MM.1S (cell line): ENCODE measurements around the gene SGMS1.

ENCODE experiments used
- DNase-seq: peaks from one replicate; pipeline ENCODE4 v3.0.0-alpha.2; 2015
- H2AFZ ChIP-seq: fragments of 300-600 bp; sonication (generic); 2 replicates; pipeline ENCODE4 v1.6.0; 2016; ENCODE audit warnings: antibody characterized with exemption, low read length
- H3F3A ChIP-seq: fragments of 300-600 bp; sonication (generic); 2 replicates; pipeline ENCODE4 v1.6.1; 2016; ENCODE audit warnings: mild to moderate bottlenecking, antibody characterized with exemption, low read length, moderate library complexity, mixed read lengths; ENCODE audit not compliant: insufficient read depth
- H3K27ac ChIP-seq: fragments of 300-600 bp; sonication (generic); 2 replicates; pipeline ENCODE4 v1.5.1; 2016; ENCODE audit warnings: mild to moderate bottlenecking, low read length
- H3K27me3 ChIP-seq: fragments of 300-600 bp; sonication (generic); replicated peaks from 2 replicates; pipeline ENCODE4 v1.6.0; 2016; ENCODE audit warnings: low read length; ENCODE audit not compliant: insufficient read depth
- H3K36me3 ChIP-seq: fragments of 300-600 bp; sonication (generic); replicated peaks from 2 replicates; pipeline ENCODE4 v1.6.1; 2016; ENCODE audit warnings: mild to moderate bottlenecking, low read length, mixed read lengths; ENCODE audit not compliant: insufficient read depth
- H3K4me1 ChIP-seq: fragments of 300-600 bp; sonication (generic); 2 replicates; pipeline ENCODE4 v1.6.1; 2016; ENCODE audit warnings: low read length, mixed read lengths
- H3K4me2 ChIP-seq: fragments of 300-600 bp; sonication (generic); 2 replicates; pipeline ENCODE4 v1.6.0; 2016; ENCODE audit warnings: low read depth, low read length
- H3K4me3 ChIP-seq: fragments of 300-600 bp; sonication (generic); 2 replicates; pipeline ENCODE4 v1.5.1; 2016; ENCODE audit warnings: low read length, mixed read lengths
- H3K79me2 ChIP-seq: fragments of 300-600 bp; sonication (generic); 2 replicates; pipeline ENCODE4 v1.6.1; 2016; ENCODE audit warnings: mixed run types, low read length, mixed read lengths
- H3K9ac ChIP-seq: fragments of 300-600 bp; sonication (generic); 2 replicates; pipeline ENCODE4 v1.6.1; 2016; ENCODE audit warnings: low read length, mixed read lengths
- H3K9me2 ChIP-seq: fragments of 300-600 bp; sonication (generic); replicated peaks from 2 replicates; pipeline ENCODE4 v1.6.1; 2016; ENCODE audit warnings: mild to moderate bottlenecking, low read length, mixed read lengths; ENCODE audit not compliant: insufficient read depth
- H3K9me3 ChIP-seq: fragments of 300-600 bp; sonication (generic); replicated peaks from 2 replicates; pipeline ENCODE4 v1.6.1; 2016; ENCODE audit warnings: mild to moderate bottlenecking, low read length, mixed read lengths; ENCODE audit not compliant: insufficient read depth
- H4K20me1 ChIP-seq: fragments of 300-600 bp; sonication (generic); 2 replicates; pipeline ENCODE4 v1.6.1; 2016; ENCODE audit warnings: mild to moderate bottlenecking, low read length, moderate library complexity, mixed read lengths; ENCODE audit not compliant: insufficient read depth
- EZH2 ChIP-seq: fragments of 300-600 bp; sonication (generic); optimal IDR thresholded peaks from 2 replicates; pipeline ENCODE3; 2017; ENCODE audit warnings: low read depth, mild to moderate bottlenecking, antibody characterized with exemption, low read length, mixed read lengths
- EZH2phosphoT487 ChIP-seq: fragments of 300-600 bp; sonication (generic); IDR thresholded peaks from 2 replicates; pipeline ENCODE4 v1.6.1; 2018; ENCODE audit warnings: antibody characterized with exemption, low read length
- TF ChIP-seq, protein P1 (sequence below): fragments of 300-600 bp; sonication (generic); IDR thresholded peaks from 2 replicates; pipeline ENCODE4 v1.5.1; 2016; ENCODE audit warnings: antibody characterized with exemption, low read length, mixed read lengths

The SGMS1 gene

DNA sequence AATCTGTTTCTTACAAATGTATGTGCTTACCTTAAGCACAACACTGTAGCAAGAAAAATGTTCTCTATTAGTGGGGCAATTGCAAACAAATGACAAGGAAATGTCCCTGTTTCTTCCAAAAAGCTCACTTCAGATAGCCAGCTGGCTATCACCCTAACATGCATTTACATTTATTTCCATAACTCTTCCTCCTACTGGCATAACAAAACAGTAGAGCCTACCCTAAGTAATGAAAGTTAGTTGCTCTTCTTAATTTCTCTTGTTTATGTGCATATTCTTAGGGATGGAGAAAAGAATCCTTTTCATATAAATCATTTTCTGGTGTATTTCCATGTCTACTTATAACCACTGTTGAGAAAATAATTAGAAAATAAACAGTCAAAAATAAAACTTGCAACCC, 100.4 kb downstream of the SGMS1 start:
- no peaks in the 10 kb centered on the region for H3K9me2 ChIP-seq
- H3K79me2 ChIP-seq = peaks cover 8% of the 10 kb centered on the region; the same call in 1 of the 2 replicates
- H3K27ac ChIP-seq = no peak overlapping the region
- H3K9ac ChIP-seq = no peak overlapping the region
- H3K27me3 ChIP-seq = no peaks in the 10 kb centered on the region
- H2AFZ ChIP-seq = no peak overlapping the region
- no peak for DNase-seq
- H3K9me3 ChIP-seq = no peaks in the 10 kb centered on the region
- H4K20me1 ChIP-seq = no peaks in the 10 kb centered on the region
- no peaks in the 10 kb centered on the region for H3F3A ChIP-seq
- no peaks in the 10 kb centered on the region for H3K4me1 ChIP-seq
- TF ChIP-seq EZH2phosphoT487 (no peak), EZH2 (no peak)
- TF ChIP-seq, protein P1, sequence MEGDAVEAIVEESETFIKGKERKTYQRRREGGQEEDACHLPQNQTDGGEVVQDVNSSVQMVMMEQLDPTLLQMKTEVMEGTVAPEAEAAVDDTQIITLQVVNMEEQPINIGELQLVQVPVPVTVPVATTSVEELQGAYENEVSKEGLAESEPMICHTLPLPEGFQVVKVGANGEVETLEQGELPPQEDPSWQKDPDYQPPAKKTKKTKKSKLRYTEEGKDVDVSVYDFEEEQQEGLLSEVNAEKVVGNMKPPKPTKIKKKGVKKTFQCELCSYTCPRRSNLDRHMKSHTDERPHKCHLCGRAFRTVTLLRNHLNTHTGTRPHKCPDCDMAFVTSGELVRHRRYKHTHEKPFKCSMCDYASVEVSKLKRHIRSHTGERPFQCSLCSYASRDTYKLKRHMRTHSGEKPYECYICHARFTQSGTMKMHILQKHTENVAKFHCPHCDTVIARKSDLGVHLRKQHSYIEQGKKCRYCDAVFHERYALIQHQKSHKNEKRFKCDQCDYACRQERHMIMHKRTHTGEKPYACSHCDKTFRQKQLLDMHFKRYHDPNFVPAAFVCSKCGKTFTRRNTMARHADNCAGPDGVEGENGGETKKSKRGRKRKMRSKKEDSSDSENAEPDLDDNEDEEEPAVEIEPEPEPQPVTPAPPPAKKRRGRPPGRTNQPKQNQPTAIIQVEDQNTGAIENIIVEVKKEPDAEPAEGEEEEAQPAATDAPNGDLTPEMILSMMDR = no peak
- no peak overlapping the region for H3K4me2 ChIP-seq
- H3K4me3 ChIP-seq = no peak overlapping the region
- H3K36me3 ChIP-seq = no peaks in the 10 kb centered on the region

DNA sequence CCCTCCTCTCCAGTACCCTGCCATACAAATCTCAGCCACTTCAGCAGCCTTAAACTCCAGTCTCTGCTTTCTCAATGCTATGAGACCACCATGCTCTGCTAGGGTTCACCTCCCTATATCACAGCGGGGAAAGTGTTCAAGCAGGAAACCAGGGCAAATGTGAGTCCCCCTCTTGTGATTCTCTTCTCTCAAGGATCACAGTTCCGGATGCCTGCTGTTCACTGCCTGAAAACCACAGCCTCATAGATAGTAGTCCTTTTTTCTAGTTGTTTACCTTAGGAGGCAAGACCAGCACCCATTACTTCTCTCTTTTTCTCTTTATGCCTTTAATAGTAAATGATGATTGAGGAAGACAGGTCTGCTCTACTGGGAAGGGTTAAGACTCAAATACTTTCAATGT, 100.8 kb downstream of the SGMS1 start:
- Histone ChIP-seq H3K36me3 (no peaks in the 10 kb centered on the region), H3F3A (no peaks in the 10 kb centered on the region), H3K27me3 (no peaks in the 10 kb centered on the region), H3K9me3 (no peaks in the 10 kb centered on the region), H3K79me2 (peaks cover 8% of the 10 kb centered on the region; the same call in 1 of the 2 replicates), H3K4me3 (no peak overlapping the region), H3K27ac (no peak overlapping the region), H4K20me1 (no peaks in the 10 kb centered on the region), H3K4me2 (no peak overlapping the region), H3K4me1 (no peaks in the 10 kb centered on the region), H3K9me2 (no peaks in the 10 kb centered on the region), H3K9ac (no peak overlapping the region), H2AFZ (no peak overlapping the region)
- no peak for TF ChIP-seq EZH2phosphoT487
- no peak for TF ChIP-seq EZH2
- TF ChIP-seq, protein P1 = no peak
- DNase-seq = no peak

DNA sequence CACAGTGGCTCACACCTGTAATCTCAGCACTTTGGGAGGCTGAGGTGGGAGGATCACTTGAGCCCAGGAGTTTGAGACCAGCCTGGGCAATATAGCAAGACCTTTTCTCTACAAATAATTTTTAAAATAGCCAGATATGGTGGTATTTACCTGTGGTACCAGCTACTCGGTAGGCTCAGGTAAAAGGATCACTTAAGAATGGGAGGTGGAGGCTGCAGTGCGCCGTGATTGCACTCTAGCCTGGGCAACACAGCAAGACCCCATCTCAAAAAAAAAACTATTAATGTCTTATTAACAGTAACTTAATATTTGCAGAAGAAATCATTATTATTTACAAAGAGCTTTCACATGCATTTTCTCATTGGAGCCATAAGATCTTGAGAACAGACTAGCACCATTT, 103.6 kb downstream of the SGMS1 start:
- H3K79me2 ChIP-seq = peaks cover 5% of the 10 kb centered on the region; the same call in 1 of the 2 replicates

More for the DNA sequence above, 103.6 kb downstream of the SGMS1 start:
- no peak overlapping the region for H3K9ac ChIP-seq
- H3K36me3 ChIP-seq = no peaks in the 10 kb centered on the region
- no peak overlapping the region for H3K4me2 ChIP-seq
- TF ChIP-seq, protein P1 = no peak
- TF ChIP-seq EZH2phosphoT487 = no peak
- no peak for TF ChIP-seq EZH2
- no peaks in the 10 kb centered on the region for H3K27me3 ChIP-seq
- no peaks in the 10 kb centered on the region for H3K4me1 ChIP-seq
- H3K9me3 ChIP-seq = no peaks in the 10 kb centered on the region
- no peaks in the 10 kb centered on the region for H3F3A ChIP-seq
- H3K27ac ChIP-seq = no peak overlapping the region
- no peaks in the 10 kb centered on the region for H3K9me2 ChIP-seq
- no peak for DNase-seq
- no peak overlapping the region for H3K4me3 ChIP-seq
- no peaks in the 10 kb centered on the region for H4K20me1 ChIP-seq
- H2AFZ ChIP-seq = no peak overlapping the region
